ENCODE results near the gene TERT.

- no peak for TF ChIP-seq CTCF (IDR thresholded peaks at IDR 0.05)
- no peak for TF ChIP-seq POLR2A (IDR thresholded peaks at IDR 0.05)
- no peak for TF ChIP-seq POLR2AphosphoS5 (IDR thresholded peaks at IDR 0.05)
Observed at GRCh38 chr5:1318659-1319251, 23.9 kb upstream of the TERT start.

Measured in breast epithelium (tissue), 3 donors.